Activated gamma-delta T cell treated with Interleukin-2 at 50 U/mL for 16 hours (primary cell): Measurements from ENCODE around the gene GPC6.
"Not testable (repeated sequence)": the region's sequence is repeated elsewhere in the genome, so short reads cannot be mapped to it uniquely, and the experiment has no call there.

Experiments
- DNase-seq: peaks from one replicate; pipeline ENCODE4 v3.0.0-alpha.2; 2020

Gene GPC6

GRCh38 chr13:93450761-93451160 is 224.2 kb downstream of the GPC6 start:
- DNase-seq, result no peak

- DNase-seq, result not testable (repeated sequence)
Measured at GRCh38 chr13:93454676-93455235, 228.1 kb downstream of the GPC6 start.

DNA sequence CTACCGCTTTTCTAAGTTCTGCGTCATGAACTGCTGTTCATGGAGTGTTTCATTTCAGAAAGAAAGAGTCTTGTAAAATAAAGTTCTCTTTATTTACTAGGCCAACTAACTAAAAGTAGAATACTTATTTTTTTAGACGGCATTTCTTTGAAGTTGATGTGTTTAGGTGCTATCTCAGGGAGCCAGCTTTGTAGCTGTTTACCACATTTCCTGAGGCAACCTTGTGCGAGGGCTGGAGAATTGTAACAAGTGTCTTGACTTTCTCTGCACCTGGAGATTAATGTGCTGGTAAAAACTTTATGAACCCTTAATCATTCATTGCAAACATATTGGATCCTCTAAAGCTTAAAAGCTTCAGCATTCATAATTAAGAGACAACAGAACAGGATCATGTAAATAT is 229.3 kb downstream of the GPC6 start:
- DNase-seq, result no peak

DNA sequence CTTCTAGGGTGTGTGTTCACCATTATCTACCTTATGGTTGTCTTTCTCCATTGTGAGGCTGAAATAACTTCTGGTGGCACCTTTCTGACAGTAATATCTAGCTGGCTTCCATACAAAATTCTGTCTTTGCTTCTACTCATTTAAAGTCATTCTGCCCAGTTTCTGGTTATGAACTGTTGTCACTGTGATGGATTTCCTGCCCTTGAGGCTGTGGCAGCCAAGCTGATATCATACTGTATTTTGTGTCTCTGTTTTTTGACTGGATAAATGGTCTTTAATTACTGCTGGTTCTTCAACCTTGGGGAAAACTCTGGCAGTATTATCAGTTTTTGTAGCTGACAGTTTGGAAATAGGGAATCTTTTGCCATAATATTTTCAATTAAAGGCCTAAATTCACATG is 233.4 kb downstream of the GPC6 start:
- DNase-seq, result no peak

DNA sequence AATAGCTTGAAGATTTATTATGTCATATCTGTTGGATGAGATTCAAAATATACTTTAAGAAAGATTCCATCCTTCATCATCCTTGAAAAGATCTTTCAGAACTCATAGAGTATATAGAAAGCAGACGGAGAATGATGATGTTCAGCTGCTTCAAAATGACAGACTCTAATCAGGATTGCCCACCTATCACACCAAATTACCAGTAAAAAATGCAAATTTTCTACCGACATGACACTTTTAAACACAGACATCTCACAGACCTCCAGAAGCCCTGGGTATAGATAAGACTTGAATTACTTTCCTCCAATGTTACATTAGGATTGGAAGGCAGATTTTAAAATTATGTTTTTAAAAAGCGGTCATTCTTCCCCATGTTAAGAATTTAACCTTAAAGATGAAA is 235.5 kb downstream of the GPC6 start:
- DNase-seq, result no peak

GRCh38 chr13:93466502-93467036 is 240.0 kb downstream of the GPC6 start:
- no peak for DNase-seq

GRCh38 chr13:93467175-93467574 is 240.6 kb downstream of the GPC6 start:
- no peak for DNase-seq

DNA sequence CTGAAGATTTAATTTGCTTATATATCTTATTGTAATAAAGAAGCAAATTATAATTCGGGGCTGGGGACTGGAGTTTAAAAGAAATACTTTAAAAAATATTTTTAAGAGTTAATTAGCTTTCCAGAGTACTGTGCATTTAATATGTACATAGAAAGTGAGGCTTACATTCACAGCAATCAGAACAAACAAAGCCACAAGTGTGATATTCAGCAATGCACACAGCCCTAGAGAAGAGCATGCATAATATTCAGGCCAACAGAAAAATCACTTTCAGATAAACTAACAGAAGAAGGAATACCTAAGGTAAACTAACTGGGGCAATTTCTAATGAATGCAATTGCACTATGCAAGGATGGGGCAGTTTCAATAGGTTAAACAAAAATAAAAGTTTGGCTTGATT is 241.8 kb downstream of the GPC6 start:
- DNase-seq, result no peak

- no peak for DNase-seq
Measured at GRCh38 chr13:93472296-93472695, 245.7 kb downstream of the GPC6 start.

- no peak for DNase-seq
Measured at GRCh38 chr13:93472814-93473296, 246.2 kb downstream of the GPC6 start.

- no peak for DNase-seq
Measured at GRCh38 chr13:93473441-93474270, 247.0 kb downstream of the GPC6 start.

DNA sequence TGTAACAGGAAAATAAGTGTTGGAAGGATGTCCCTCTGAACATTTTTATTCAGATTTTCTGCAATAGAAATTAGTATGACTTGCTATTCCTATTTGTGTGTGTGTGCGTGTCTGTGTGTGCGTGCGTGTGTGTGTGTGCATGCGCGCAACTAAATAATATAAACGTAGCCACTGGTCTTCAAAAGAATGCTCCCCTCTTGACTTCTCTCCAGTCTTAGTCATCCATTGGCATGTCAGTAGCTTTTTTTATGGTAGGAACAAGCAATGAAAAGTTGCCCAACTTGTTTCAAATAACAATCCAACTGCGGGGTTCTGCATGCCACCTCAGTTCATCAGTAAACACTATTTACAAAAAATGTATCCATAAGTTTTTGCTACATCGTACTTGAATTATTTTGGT is 249.6 kb downstream of the GPC6 start:
- no peak for DNase-seq

DNA sequence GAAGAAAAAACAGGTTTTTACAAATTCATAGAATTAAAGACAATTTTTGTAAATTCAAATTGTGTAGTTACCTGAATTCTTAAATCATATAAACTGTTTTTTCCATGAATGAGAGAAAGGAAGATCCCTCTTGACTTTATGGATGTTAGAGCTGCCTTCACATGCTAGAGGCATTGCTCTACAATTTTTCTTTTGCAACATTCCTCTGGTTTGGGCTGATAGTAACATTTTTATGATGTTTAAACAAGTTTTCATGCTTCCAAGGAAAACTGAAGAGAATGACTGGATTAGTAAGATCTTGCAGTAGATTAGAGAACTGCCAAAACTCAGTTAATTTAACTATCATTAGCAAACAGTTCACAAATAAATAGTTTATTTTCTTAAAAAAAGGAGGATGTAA is 250.6 kb downstream of the GPC6 start:
- no peak for DNase-seq

- no peak for DNase-seq
Measured at GRCh38 chr13:93480553-93481106, 254.0 kb downstream of the GPC6 start.

GRCh38 chr13:93496117-93496516 is 269.5 kb downstream of the GPC6 start:
- DNase-seq, result not testable (repeated sequence)

GRCh38 chr13:93496985-93497673 is 270.5 kb downstream of the GPC6 start:
- DNase-seq, result no peak

GRCh38 chr13:93499991-93500390 is 273.4 kb downstream of the GPC6 start:
- DNase-seq, result no peak

DNA sequence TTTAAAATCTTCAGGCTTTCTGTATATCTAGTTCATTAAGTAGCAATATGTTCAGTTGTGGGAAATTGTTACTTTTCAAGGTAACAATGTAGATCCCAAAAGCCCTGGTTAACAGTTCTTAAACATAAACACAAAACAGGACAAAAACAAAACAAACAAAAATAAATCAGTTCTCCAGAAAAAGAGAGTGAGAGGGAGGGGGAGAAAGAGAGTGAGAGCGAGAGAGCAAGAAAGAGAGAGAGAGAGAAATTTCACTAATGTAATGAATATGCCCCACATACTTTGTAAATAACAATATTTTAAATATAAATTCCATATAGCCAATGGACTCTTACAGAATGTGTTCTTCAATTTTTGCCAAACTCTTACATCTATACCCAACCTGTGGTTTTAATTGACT is 275.5 kb downstream of the GPC6 start:
- DNase-seq, result no peak

DNA sequence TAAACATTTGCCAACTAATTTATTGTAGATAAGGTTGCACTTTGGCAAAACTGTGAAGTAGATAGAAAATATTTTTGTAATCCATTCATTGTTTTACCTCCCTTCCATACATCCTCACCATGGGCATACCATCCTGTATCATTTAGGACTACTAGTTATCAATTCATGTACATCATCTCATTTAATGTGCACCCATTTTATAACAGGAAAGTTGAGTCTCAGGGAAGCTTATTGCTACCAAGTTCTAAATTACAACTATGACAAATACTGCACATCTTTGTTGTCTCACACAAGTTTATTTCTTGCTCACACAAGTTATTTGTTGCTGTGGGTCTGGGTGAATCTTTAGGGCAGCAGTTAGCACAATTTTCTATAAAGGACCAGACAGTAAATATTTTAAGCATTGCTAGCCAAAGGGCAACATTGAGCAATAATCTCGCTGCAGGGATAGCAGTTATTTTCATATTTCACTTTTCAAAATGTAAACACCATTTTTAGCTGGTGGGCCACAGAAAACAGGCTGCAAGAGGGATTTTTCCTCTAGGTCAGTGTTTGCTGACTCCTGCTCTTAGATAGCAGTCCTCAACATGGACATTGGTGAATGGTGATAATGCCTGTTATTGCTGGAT is 276.5 kb downstream of the GPC6 start:
- no peak for DNase-seq

- DNase-seq, result no peak
Measured at GRCh38 chr13:93505104-93505952, 278.7 kb downstream of the GPC6 start.

- no peak for DNase-seq
Measured at GRCh38 chr13:93511011-93511410, 284.4 kb downstream of the GPC6 start.

DNA sequence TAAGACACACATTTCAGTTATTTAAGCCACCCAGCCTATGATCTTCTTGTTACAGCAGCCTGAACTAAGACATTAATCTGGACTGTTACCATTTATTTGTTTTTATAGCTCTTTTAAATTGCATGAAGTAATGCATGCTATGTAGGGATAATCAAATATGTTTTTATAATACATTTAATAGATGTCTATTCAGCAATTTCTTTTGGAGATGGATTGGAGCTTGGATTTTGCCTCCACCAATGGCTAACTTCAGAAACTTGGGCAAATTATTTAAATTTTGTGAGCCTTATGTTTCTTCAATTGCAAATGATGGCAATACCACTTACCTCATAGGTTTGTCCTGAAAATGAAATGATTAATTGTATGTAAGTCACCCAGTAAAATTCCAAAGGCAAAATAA is 288.7 kb downstream of the GPC6 start:
- no peak for DNase-seq
